HG03432 (cell line): Measurements from ENCODE around the gene PECR.
"Not testable (repeated sequence)": the region's sequence is repeated elsewhere in the genome, so short reads cannot be mapped to it uniquely, and the experiment has no call there.

Experiments used
- ATAC-seq: cut with Tn5 transposase; IDR thresholded peaks from one replicate; pipeline ENCODE4 v1.9.1; 2021; ENCODE audit warnings: mild to moderate bottlenecking, moderate library complexity; ENCODE audit not compliant: unreplicated experiment

Gene PECR

GRCh38 chr2:216031960-216032689 lies 49.5 kb downstream of the PECR start:
- peak; percentile 85 for ATAC-seq

GRCh38 chr2:216030216-216030615 lies 51.4 kb downstream of the PECR start:
- ATAC-seq: peak; percentile 19

GRCh38 chr2:216029416-216030129 lies 52.0 kb downstream of the PECR start:
- no peak for ATAC-seq

- ATAC-seq: no peak
These were observed 56.8 kb downstream of the PECR start for GRCh38 chr2:216024779-216025336.

GRCh38 chr2:216023055-216023648 lies 58.5 kb downstream of the PECR start:
- ATAC-seq: peak; percentile 96

- no peak for ATAC-seq
These were observed 59.6 kb downstream of the PECR start for GRCh38 chr2:216021768-216022565.

GRCh38 chr2:216018709-216019108 lies 62.9 kb downstream of the PECR start:
- ATAC-seq: no peak

GRCh38 chr2:216017365-216017764 lies 64.2 kb downstream of the PECR start:
- peak; percentile 27 for ATAC-seq

GRCh38 chr2:216016581-216016980 lies 65.0 kb downstream of the PECR start:
- ATAC-seq: no peak

GRCh38 chr2:216015722-216016464 lies 65.7 kb downstream of the PECR start:
- ATAC-seq: peak; percentile 83

- ATAC-seq: no peak
These were observed 66.6 kb downstream of the PECR start for GRCh38 chr2:216014986-216015385.

GRCh38 chr2:216014006-216014405 lies 67.6 kb downstream of the PECR start:
- no peak for ATAC-seq

- peak; percentile 55 for ATAC-seq
These were observed 68.3 kb downstream of the PECR start, which contains the start of gene MREG for GRCh38 chr2:216013080-216013909. Gene MREG, minus strand, starts transcription at chr2:216013551. Its CDS starts 224 bp downstream, at chr2:216013327.

GRCh38 chr2:216012830-216013079 lies 68.9 kb downstream of the PECR start:
- no peak for ATAC-seq

GRCh38 chr2:216012133-216012829 lies 69.3 kb downstream of the PECR start:
- ATAC-seq: no peak

GRCh38 chr2:216009215-216009614 lies 72.4 kb downstream of the PECR start:
- ATAC-seq: not testable (repeated sequence)

- ATAC-seq: no peak
These were observed 73.2 kb downstream of the PECR start for GRCh38 chr2:216008387-216008786.

- ATAC-seq: peak; percentile 49
These were observed 75.4 kb downstream of the PECR start for GRCh38 chr2:216006164-216006663.
